ENCODE measurements around the gene SPATA3.

Gene SPATA3

GRCh38 chr2:230968921-230969658, 26.8 kb upstream of the SPATA3 start:
- no peak for DNase-seq (ENCODE audit: low read depth)

GRCh38 chr2:230969659-230970015, 26.3 kb upstream of the SPATA3 start:
- DNase-seq (ENCODE audit: low read depth) = no peak

DNA sequence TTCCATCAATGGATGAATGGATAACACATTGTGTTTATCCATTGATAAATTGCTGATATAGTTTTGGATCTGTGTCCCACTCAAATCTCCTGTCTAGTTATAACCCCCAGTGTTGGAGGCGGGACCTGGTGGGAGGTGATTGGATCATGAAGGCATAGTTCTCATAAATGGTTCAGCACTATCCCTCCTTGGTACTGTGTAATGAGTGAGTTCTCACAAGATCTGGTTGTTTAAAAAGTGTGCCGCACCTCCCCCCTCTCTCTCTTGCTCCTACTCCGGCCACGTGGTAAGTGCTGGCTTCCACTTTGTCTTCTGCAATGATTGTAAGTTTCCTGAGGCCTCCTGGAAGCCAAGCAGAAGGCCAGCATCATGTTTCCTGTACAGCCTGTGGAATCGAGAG, 23.9 kb upstream of the SPATA3 start:
- no peak for DNase-seq (ENCODE audit: low read depth)

DNA sequence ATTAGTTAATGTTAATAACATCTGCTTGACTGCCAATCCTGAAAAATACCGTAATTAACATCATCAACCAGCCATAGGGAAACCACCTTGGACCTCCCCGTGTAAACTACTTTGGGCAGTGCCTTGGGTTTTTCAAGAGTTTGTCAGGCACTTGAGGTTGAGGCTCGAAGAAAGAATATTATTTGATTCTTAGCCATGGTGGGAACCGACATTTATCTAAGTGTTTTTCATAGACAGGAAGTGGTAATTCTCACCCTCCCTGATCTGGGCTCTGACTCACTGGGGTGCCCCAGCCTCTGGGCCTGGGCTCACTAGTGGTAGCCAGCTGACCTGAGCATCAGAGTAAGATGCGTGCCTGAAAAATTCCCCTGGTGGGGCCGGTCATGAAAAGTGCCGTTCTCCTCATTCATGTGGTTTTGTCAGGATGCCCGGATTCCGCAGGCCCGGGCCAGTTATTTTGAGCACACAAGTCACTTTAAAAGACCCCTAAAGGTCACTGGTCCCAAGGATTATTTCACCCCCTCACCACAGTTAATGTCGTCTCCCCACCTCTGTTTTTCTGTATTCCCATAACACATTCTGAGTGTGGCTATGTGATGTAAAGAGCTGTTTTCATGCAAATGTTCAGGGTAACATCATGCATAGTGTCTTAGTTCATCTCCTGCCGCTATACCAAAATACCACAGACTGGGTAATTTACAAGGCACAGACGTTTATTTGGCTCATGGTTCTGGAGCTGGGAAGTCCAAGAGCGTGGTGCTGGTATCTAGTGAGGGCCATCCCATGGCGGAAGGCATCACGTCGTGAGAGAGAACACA, 21.6 kb upstream of the SPATA3 start:
- DNase-seq (ENCODE audit: low read depth) = peak; percentile 70

DNA sequence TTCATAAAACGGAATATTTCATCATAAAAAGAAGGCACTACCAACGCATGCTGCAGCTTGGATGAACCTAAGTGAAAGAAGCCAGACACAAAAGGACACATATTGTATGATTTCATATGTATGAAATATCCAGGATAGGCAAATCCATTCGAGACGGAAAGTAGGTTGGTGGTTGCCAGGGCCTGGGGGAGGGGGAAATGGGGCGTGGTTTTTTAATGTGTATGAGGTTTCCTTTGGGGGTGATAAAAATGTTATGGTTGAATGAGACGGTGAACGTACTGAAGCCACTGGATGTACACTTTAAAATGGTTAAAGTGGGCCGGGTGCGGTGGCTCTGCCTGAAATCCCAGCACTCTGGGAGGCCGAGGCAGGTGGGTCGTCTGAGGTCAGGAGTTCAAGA, 20.0 kb upstream of the SPATA3 start:
- no peak for DNase-seq (ENCODE audit: low read depth)

DNA sequence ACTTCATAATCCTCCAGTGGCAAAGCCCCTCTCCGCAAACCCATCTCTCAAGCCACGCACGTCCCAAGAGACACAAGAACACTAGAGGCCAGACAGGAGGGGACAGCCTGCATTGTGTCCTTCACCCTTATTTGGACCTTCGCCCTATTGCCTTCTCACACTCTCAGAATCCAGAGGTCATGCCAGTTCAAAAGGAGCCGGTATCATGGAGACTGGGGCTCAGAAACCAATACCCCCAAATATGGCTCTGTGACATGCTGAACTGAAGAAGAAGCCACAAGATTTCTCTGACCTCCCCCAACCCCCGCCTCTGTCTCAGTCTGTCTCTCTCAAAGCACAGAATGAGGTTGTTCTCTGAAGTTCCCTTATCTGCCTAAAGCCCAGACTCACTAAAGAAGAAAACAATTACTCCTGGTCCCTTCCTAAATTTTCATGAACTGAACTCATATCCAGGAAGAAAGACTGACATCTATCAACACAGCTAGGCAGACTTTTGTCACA, 19.2 kb upstream of the SPATA3 start:
- DNase-seq (ENCODE audit: low read depth) = no peak

GRCh38 chr2:230980468-230980867, 15.5 kb upstream of the SPATA3 start:
- DNase-seq (ENCODE audit: low read depth) = no peak

GRCh38 chr2:230981704-230982103, 14.2 kb upstream of the SPATA3 start:
- no peak for DNase-seq (ENCODE audit: low read depth)

GRCh38 chr2:230982126-230982525, 13.8 kb upstream of the SPATA3 start:
- no peak for DNase-seq (ENCODE audit: low read depth)

DNA sequence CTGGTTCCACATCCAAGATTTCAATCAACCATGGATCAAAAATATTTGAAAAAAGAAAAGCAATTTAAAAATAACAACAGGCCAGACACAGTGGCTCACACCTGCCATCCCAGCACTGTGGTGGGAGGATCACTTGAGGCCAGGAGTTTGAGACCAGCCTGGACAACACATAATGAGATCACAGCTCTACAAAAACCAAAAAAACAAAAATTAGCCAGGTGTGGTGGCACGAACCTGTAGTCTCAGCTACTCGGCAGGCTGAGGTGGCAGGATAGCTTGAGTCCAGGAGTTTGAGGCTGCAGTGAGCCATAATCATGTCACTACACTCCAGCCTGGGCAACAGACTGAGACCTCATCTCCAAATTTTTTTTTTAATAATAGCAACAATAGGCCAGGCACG, 13.4 kb upstream of the SPATA3 start:
- no peak for DNase-seq (ENCODE audit: low read depth)

DNA sequence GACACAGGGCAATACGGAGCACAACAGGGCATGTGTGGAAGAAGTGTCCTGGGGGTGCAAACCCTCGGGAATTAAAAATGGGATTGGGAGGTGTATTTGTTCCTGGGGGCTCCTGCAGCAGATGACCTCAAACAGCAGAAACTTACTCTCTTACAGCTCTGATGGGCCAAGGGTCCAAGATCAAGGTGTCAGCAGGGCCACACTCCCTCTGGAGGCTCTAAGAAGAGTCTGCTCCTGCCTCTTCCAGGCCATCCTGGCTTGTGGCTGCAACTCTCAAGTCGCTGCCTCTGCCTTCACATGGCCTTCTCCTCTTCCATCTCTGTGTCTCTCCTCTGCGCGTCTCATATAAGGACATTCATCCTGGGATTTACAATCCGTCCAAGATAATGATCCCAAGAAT, 12.4 kb upstream of the SPATA3 start:
- no peak for DNase-seq (ENCODE audit: low read depth)

DNA sequence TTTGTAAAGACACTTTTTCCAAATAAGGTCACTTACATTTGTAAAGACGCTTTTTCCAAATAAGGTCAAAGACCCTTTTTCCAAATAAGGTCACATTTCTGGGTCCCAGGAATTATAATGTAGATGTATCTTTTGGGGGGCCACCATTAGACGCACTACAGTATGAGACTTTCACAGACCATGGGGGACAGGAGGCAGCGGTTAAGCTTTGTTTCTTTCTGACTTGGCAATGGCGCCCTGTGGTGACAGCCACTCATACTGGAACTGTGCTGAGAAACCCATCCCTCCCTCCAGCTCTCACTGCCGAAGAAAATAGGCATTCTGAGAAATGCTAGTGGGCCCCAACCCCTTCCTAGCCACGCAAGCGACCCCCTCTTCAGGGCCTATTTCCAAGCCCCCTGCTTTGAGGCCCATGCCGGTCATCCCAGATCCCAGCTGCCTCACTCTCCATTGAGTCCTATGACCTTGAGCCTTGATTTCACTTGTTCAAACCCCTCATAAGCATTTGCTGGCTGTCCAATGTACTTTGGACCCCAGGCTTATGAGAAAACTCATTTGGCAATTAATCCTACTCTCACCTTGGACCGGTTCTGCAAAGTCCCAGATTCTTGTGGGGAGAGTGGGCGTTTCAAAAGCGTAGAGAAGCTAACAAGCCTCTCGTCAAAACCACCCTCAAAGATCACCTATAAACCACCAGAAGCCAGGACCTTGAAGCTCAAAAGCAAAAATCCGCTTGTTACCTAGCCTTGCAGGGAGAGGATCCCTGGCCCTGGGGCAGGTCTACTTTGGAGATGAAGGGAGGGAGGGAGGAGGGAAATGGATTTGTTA, 11.3 kb upstream of the SPATA3 start:
- DNase-seq (ENCODE audit: low read depth) = no peak

DNA sequence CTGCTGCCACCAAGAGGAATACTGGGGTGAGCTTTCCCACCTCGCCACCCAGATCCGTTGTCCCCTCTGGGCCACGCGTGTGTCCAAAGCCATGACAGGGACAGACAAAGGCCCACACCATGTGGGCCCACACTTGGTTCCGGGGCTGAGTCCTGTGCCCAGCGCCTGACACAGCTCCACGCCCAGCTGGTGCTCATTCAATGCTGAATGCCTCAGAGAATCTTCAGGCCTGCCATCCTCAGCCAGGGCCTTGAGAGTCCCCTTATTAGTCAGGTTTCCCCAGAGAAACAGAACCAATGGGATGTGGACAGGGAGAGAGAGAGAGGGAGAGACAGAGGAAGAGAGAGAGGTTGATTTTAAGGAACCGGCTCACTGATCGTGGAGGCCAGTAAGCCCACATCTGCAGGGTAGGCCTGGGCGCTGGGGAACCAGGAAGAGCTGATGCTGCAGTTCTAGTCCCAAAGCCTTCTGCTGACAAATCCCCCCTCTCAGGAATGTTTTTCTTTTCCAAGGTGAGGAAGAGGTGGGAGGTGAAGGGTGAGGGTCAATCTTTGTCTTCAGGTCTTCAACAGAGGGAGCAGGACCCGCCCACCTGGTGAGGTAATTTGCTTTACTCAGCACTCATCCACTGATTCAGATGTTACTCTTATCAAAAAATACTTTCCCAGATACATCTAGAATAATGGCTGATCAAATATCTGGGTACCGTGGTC, 10.2 kb upstream of the SPATA3 start:
- DNase-seq (ENCODE audit: low read depth) = no peak

- DNase-seq (ENCODE audit: low read depth) = no peak
Observed at GRCh38 chr2:230986520-230987136, 9.3 kb upstream of the SPATA3 start.

DNA sequence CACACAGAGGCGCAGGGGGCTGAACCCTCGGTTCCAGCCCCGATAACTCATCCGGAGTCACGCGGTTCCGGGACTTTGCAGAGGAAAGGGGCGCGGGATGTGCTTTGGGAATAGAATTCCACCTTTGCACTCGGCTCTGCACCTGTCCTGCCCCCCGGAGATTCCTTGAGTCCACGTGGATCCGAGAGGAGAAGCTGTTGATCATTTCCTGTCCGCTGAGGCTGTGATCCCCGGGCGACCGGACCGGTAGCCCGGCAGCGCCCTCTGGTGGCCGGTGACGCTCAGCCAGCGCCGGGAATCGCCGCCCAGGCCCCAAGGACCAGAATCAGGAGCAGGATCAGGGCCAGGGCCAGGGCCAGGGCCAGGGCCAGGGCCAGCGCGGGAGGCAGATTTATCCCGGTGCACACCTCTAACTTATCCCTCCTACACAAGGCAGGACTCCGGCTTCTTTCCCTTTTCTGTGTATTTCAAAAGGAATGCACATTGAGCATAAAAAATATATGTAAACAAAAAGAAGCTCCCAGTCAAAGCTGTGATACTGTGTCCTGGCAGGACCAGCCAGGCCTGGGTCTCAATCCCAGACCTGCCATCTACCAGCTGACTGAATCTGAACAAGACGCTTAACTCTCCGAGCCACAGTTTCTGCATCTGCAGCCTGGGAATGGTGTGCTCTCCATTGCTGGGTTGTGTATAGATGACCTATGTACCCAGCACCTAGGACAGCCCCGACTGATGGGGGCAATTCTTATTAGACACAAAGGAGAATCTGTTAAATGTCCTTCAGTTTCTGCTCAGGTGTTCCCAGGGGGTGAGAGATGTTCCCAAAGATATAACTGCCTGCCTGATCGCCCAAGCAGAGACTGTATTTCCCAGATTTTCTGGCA, 8.5 kb upstream of the SPATA3 start:
- peak; percentile 64 for DNase-seq (ENCODE audit: low read depth)

DNA sequence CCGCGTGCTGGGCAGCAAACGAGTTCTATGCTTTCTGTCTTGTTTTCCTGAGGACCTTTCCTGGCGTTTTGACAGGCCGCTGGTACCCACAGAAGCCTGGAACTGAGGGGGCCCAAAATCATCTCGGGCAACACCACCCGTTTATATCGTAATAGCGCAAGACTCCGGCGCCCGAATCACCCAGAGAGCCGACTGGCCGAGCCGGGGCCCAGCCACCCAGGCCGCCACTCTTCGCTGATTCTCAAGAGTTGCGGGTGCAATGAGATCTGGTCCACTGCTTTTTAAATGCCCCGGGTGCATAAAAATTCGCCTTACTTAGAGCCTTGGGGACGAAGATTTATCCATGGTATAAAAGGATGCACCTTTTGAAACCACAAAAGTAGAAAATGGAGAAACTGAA, 6.2 kb upstream of the SPATA3 start:
- no peak for DNase-seq (ENCODE audit: low read depth)

- DNase-seq (ENCODE audit: low read depth) = no peak
Observed at GRCh38 chr2:230990131-230990898, 5.6 kb upstream of the SPATA3 start.

DNA sequence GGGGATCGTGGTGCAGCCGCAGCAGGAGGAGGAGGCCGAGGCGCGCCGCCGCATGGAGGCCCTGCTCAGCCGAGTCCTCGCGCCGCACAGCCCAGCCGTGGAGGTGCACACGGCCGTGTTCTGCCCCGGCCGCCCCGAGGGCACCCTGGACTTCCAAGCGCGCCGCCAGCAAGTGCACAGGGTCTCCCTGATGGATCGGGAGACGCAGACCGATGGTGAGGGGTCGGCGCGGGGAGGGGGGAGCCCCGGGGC, 5.1 kb upstream of the SPATA3 start:
- no peak for DNase-seq (ENCODE audit: low read depth)

- DNase-seq (ENCODE audit: low read depth) = no peak
Observed at GRCh38 chr2:230991598-230991997, 4.3 kb upstream of the SPATA3 start.

DNA sequence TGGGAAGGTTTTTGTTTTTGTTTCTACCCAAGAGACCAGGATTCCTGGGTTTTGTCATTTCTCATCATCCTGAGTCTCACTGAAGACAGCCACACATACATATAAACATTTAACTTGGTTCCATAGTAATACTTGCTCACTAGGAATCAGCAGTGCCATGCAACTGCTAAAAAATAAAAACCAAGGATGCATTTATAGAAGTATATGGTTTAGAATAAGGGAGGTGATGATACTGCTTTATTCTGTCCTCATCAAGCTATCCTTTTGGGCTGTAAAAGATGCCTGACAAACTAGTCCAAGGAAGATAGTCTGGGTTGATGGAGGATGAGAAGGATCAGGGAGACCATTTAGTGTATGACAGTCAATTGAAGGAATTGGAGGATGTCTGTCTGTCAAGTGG, 740 bp downstream of the SPATA3 start:
- DNase-seq (ENCODE audit: low read depth) = no peak

Data from stimulated activated CD8-positive, alpha-beta memory T cell treated with anti-CD3 and anti-CD28 coated beads, Interleukin-12 subunit alpha, Interleukin-12 subunit beta, amount 100 ng/mL, for 4 hours (primary cell).